A673 (cell line): ENCODE data around the gene TRIM25. TPM values are rescaled to one million over a fixed set of nuclear protein-coding genes. Genes with fewer than 3 reads are reported as not detected.

Experiments used
- Bru-seq: library from RNA; stranded (reverse); fragments of 400-500 nt; gene quantifications from one replicate; lab custom pipeline; 2021; lab: Mats Ljungman, UMichigan
- BruChase-seq, 2 experiments: library from RNA; stranded (reverse); fragments of 400-500 nt; gene quantifications; one replicate each; lab custom pipeline; 2021; lab: Mats Ljungman, UMichigan
- BruUV-seq: library from RNA; stranded (reverse); fragments of 400-500 nt; replicated peaks from 2 replicates; lab custom pipeline; 2021; lab: Mats Ljungman, UMichigan
- CTCF ChIA-PET: fragments of 300-600 bp; sonication (Branson Sonifier 250); formaldehyde crosslinking; loops from one replicate; lab custom pipeline; 2022; ENCODE audit warnings: antibody characterized with exemption; lab: Charles Lee
- POLR2A ChIA-PET: fragments of 300-600 bp; sonication (Branson Sonifier 250); formaldehyde crosslinking; loops from one replicate; lab custom pipeline; 2022; ENCODE audit warnings: antibody characterized with exemption; ENCODE audit not compliant: low non-redundant PET; lab: Charles Lee
- DNase-seq: peaks from one replicate; pipeline ENCODE4 v3.0.0-alpha.2; 2015; ENCODE audit warnings: low spot score
- H3K27ac ChIP-seq: fragments of 200-600 bp; sonication (generic); 2 replicates; pipeline ENCODE4 v1.5.1; 2016; ENCODE audit warnings: mixed run types, low read depth, mild to moderate bottlenecking, mixed read lengths, antibody characterized with exemption, low read length; ENCODE audit not compliant: poor library complexity, severe bottlenecking
- H3K27me3 ChIP-seq: fragments of 200-600 bp; sonication (generic); replicated peaks from 2 replicates; pipeline ENCODE4 v1.6.1; 2017; ENCODE audit warnings: mixed run types, low read depth, mild to moderate bottlenecking, mixed read lengths, antibody characterized with exemption, low read length; ENCODE audit not compliant: insufficient read depth, poor library complexity
- H3K36me3 ChIP-seq: fragments of 200-600 bp; sonication (generic); 2 replicates; pipeline ENCODE4 v1.6.1; 2016; ENCODE audit warnings: mixed run types, mild to moderate bottlenecking, mixed read lengths, antibody characterized with exemption, low read length; ENCODE audit not compliant: insufficient read depth, poor library complexity, severe bottlenecking
- H3K4me1 ChIP-seq: fragments of 200-600 bp; sonication (generic); 2 replicates; pipeline ENCODE4 v1.6.1; 2017; ENCODE audit warnings: mixed run types, mild to moderate bottlenecking, mixed read lengths, antibody characterized with exemption, low read length; ENCODE audit not compliant: insufficient read depth, poor library complexity, severe bottlenecking
- H3K4me3 ChIP-seq: fragments of 200-600 bp; sonication (generic); 2 replicates; pipeline ENCODE4 v1.5.1; 2016; ENCODE audit warnings: low read depth, mixed run types, mild to moderate bottlenecking, mixed read lengths, low read length; ENCODE audit not compliant: poor library complexity, severe bottlenecking
- H3K9me3 ChIP-seq: fragments of 200-600 bp; sonication (generic); 2 replicates; pipeline ENCODE4 v1.6.1; 2016; ENCODE audit warnings: mixed run types, low read depth, mild to moderate bottlenecking, mixed read lengths, antibody characterized with exemption, low read length; ENCODE audit not compliant: poor library complexity, severe bottlenecking
- EZH2 ChIP-seq: fragments of 200-600 bp; sonication (generic); IDR thresholded peaks from 2 replicates; pipeline ENCODE4 v1.6.1; 2017; ENCODE audit warnings: borderline replicate concordance, low read depth, mild to moderate bottlenecking, mixed read lengths, antibody characterized with exemption, low read length; ENCODE audit not compliant: poor library complexity, severe bottlenecking
- intact Hi-C: fragments of 100-400 bp; cut with micrococcal nuclease; formaldehyde crosslinking; loops from one replicate; pipeline ENCODE4 v1.10.0; 2022; ENCODE audit not compliant: unreplicated experiment
- long read RNA-seq: library from polyadenylated mRNA; stranded (forward); transcript quantifications from one replicate; pipeline ENCODE4 v2.0.0, GENCODE V29; 2022
- total RNA-seq: library from RNA; stranded (reverse); gene quantifications from 2 replicates; pipeline ENCODE4 v1.2.3, GENCODE V29; 2021
- TF ChIP-seq, protein P1 (sequence below): fragments of 300-800, 200-600 bp; sonication (generic); conservative IDR thresholded peaks from 2 replicates; pipeline ENCODE4 v1.5.1; 2017; ENCODE audit warnings: low read depth, mild to moderate bottlenecking, antibody characterized with exemption, low read length, moderate library complexity, mixed read lengths

The TRIM25 gene, protein sequence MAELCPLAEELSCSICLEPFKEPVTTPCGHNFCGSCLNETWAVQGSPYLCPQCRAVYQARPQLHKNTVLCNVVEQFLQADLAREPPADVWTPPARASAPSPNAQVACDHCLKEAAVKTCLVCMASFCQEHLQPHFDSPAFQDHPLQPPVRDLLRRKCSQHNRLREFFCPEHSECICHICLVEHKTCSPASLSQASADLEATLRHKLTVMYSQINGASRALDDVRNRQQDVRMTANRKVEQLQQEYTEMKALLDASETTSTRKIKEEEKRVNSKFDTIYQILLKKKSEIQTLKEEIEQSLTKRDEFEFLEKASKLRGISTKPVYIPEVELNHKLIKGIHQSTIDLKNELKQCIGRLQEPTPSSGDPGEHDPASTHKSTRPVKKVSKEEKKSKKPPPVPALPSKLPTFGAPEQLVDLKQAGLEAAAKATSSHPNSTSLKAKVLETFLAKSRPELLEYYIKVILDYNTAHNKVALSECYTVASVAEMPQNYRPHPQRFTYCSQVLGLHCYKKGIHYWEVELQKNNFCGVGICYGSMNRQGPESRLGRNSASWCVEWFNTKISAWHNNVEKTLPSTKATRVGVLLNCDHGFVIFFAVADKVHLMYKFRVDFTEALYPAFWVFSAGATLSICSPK
- total RNA-seq, result 54.7 and 58.0 TPM in 2 replicates
- Bru-seq, nascent RNA, result percentile 75 among the genes with signal in this experiment
- BruChase-seq, experiment 1, labeled RNA remaining after a 2-hour chase, result percentile 91 among the genes with signal in this experiment
- BruChase-seq, experiment 2, labeled RNA remaining after a 6-hour chase, result percentile 94 among the genes with signal in this experiment
- long read RNA-seq, full-length matches to known transcripts, result 2 of 20 reads
- long read RNA-seq, partial matches to known transcripts, result 4 of 20 reads
- long read RNA-seq, other reads (novel, unspliced or antisense), result 14 of 20 reads

DNA sequence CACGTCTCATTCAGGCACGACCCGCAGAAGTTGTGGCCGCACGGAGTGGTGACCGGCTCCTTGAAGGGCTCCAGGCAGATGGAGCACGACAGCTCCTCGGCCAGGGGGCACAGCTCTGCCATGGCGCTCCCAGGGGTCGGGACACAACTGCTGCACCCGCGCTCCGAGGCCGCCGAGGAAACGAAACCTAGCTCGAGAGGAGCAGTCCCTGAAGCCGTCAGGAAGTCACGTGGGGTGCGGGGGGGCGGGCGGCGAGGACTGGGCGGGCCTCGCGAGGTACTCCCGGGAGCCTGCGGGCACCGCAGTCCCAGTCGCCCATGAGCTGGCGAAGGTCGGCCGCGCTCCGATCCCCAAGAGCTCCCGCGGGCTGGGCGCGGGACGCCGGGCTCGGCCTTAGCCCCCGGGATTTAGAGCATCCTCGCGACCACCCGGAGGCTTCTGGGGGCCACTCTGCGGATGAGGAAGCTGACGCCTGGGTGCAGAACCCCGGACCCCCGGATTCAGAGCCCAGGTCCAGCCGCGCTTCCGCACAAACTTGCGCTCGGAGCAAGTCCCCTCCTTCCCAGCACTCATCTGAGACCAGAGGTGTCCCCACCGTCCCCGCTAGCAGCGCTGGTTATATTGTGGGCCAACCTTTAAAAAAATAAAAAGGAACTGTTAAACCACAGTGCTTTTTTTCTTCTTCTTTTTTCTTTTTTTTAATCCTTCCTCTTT is at the start of gene TRIM25:
Gene TRIM25 (minus strand): TSS at position 183 of the 714 bp plus-strand sequence. CDS start 61 bp downstream, at position 122.
- Histone ChIP-seq H3K27me3 (no peaks in the 10 kb centered on the region), H3K27ac (peak within 1 kb of the TSS; percentile 78), H3K4me1 (peaks cover 4% of the 10 kb centered on the region), H3K36me3 (no peaks in the 10 kb centered on the region), H3K4me3 (peak within 1 kb of the TSS; percentile 73), H3K9me3 (peaks cover 8% of the 10 kb centered on the region)
- DNase-seq, result peak; percentile 95
- intact Hi-C loops, result no loop called here
- BruUV-seq, result TSS peak; percentile 94
- POLR2A ChIA-PET, result interaction anchor here (0.6 to 0.7 kb wide), 5 partner anchors 23 to 1328 kb away, joined by 3 to 6 read pairs (median 4); no protein-coding TSS in a partner anchor
- CTCF ChIA-PET, result interaction anchor here (1.0 kb wide), 1 partner anchor 9 kb away, joined by 3 read pairs; no protein-coding TSS in a partner anchor
- TF ChIP-seq, protein P1, sequence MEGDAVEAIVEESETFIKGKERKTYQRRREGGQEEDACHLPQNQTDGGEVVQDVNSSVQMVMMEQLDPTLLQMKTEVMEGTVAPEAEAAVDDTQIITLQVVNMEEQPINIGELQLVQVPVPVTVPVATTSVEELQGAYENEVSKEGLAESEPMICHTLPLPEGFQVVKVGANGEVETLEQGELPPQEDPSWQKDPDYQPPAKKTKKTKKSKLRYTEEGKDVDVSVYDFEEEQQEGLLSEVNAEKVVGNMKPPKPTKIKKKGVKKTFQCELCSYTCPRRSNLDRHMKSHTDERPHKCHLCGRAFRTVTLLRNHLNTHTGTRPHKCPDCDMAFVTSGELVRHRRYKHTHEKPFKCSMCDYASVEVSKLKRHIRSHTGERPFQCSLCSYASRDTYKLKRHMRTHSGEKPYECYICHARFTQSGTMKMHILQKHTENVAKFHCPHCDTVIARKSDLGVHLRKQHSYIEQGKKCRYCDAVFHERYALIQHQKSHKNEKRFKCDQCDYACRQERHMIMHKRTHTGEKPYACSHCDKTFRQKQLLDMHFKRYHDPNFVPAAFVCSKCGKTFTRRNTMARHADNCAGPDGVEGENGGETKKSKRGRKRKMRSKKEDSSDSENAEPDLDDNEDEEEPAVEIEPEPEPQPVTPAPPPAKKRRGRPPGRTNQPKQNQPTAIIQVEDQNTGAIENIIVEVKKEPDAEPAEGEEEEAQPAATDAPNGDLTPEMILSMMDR, result no peak
- TF ChIP-seq EZH2, result no peak

DNA sequence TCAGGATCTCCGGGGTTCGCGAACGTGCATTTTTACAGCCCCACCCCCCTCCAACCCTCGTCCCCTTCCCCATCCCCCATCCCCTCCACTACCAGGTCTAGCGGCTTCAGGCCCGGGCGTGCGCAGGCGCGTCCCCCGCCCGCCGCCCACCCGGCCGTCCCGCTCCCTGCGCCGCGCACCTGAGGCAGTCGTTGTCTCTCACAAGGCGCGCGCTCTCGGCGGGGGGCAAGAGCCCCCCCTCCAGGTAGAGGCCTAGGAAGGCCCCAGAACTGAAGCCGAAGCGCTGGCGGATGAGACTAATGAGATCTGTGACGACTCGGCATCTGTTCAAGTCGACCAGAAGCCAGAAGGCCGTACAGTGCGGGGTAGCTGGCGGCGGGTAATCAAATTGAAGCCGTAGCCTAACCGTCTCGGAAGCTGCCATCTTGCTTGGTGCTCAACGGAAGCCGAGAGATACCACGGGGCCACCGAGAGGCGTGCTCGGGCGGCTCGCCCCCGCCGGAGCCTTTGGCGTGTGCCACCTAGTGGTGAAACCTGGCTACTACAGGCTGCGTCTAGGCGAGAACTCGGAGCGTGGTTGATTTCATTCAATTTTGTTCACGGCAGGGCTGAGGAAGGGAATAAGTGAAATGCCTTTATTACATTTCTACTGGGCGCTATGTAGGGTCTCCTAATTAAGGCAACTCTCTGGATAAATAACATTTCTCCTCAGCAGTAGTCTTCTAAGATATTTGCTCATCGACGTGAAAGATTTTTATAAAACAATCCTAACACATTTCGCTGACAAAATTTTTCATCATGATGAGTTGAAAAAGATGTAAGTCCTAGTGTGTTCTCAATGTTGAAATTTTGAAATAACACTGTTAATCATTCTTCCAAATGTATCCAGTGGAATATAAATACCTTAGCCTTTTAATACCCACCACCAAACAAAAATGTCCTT is 47.0 kb upstream of the TRIM25 start, which contains the start of gene COIL:
Gene COIL (minus strand): TSS at position 455 of the 943 bp plus-strand sequence. CDS start 31 bp downstream, at position 424.
- H3K9me3 ChIP-seq, result no peaks in the 10 kb centered on the region
- no peak for TF ChIP-seq EZH2
- TF ChIP-seq, protein P1, result peak; percentile 99
- no peaks in the 10 kb centered on the region for H3K36me3 ChIP-seq
- peak; percentile 96 for DNase-seq
- peak within 1 kb of the TSS; percentile 81 for H3K4me3 ChIP-seq
- H3K4me1 ChIP-seq, result peaks cover 4% of the 10 kb centered on the region
- ChIA-PET CTCF (interaction anchor here (0.6 to 1.0 kb wide), 2 partner anchors 13 to 17 kb away, joined by 3 to 9 read pairs; partner anchors contain the start of gene SCPEP1), POLR2A (interaction anchor here (0.7 kb wide), 1 partner anchor 15 kb away, joined by 4 read pairs; no protein-coding TSS in a partner anchor)
- no TSS peak for BruUV-seq
- H3K27ac ChIP-seq, result peak within 1 kb of the TSS; percentile 96
- intact Hi-C loops, result no loop called here
- H3K27me3 ChIP-seq, result no peaks in the 10 kb centered on the region
